HL-60 (cell line): ENCODE measurements around the gene DUS1L.

Source experiments
- DNase-seq, 2 experiments: peaks; one replicate each; pipeline ENCODE4 v3.0.0-alpha.2; 2010 to 2020; ENCODE audit warnings: low read depth in 1 of 2, low spot score in 1 of 2
- H3K27ac ChIP-seq: fragments of 250-450 bp; sonication (Bioruptor Pico); replicated peaks from 2 replicates; pipeline ENCODE4 v1.5.1; 2020; ENCODE audit warnings: mild to moderate bottlenecking, moderate library complexity
- H3K27me3 ChIP-seq: fragments of 250-450 bp; sonication (Bioruptor Pico); 2 replicates; pipeline ENCODE4 v1.5.1; 2021; ENCODE audit warnings: mild to moderate bottlenecking, moderate library complexity; ENCODE audit not compliant: insufficient read depth, poor library complexity, severe bottlenecking
- H3K4me3 ChIP-seq: replicated peaks from 2 replicates; pipeline ENCODE4 v1.5.1; 2011; ENCODE audit warnings: mild to moderate bottlenecking, control low read depth, low read length; ENCODE audit not compliant: insufficient read depth
- CTCF ChIP-seq: IDR thresholded peaks from one replicate; pipeline ENCODE4 v1.5.1; 2011; ENCODE audit warnings: low read length, control low read depth, inconsistent platforms; ENCODE audit not compliant: insufficient read depth
- GABPA ChIP-seq: IDR thresholded peaks from 2 replicates; pipeline ENCODE4 v1.6.1; 2012; ENCODE audit warnings: low read depth
- POLR2AphosphoS5 ChIP-seq: IDR thresholded peaks from 2 replicates; pipeline ENCODE4 v1.6.1; 2012; ENCODE audit warnings: low read depth
- REST ChIP-seq: IDR thresholded peaks from 2 replicates; pipeline ENCODE4 v1.6.1; 2012; ENCODE audit warnings: low read depth; ENCODE audit not compliant: insufficient replicate concordance
- SPI1 ChIP-seq: IDR thresholded peaks from 2 replicates; pipeline ENCODE4 v1.6.1; 2012; ENCODE audit warnings: low read depth, mild to moderate bottlenecking, borderline replicate concordance

The DUS1L gene

GRCh38 chr17:82076018-82076784, 10.6 kb upstream of the DUS1L start:
- no peak overlapping the region for H3K27ac ChIP-seq
- no peak for DNase-seq
- peak; percentile 5; the same call in 1 of the 2 replicates for TF ChIP-seq POLR2AphosphoS5
- TF ChIP-seq SPI1, result no peak

GRCh38 chr17:82073446-82073845, 7.8 kb upstream of the DUS1L start:
- Histone ChIP-seq H3K27me3 (no peaks in the 10 kb centered on the region), H3K4me3 (no peak overlapping the region), H3K27ac (no peak overlapping the region)
- no peak for DNase-seq
- TF ChIP-seq POLR2AphosphoS5 (no peak), GABPA (no peak), CTCF (no peak), REST (no peak), SPI1 (no peak)

More at GRCh38 chr17:82076018-82076784, 10.6 kb upstream of the DUS1L start:
- Histone ChIP-seq H3K4me3 (no peak overlapping the region), H3K27me3 (no peaks in the 10 kb centered on the region)

- Histone ChIP-seq H3K27ac (no peak overlapping the region), H3K4me3 (no peak overlapping the region)
- TF ChIP-seq POLR2AphosphoS5, result no peak
- TF ChIP-seq CTCF, result no peak
- no peak for TF ChIP-seq GABPA
- no peak for TF ChIP-seq REST
- no peak for TF ChIP-seq SPI1
Observed at GRCh38 chr17:82072827-82073226, 7.2 kb upstream of the DUS1L start.

GRCh38 chr17:82070611-82071010, 5.0 kb upstream of the DUS1L start:
- Histone ChIP-seq H3K27me3 (no peaks in the 10 kb centered on the region), H3K27ac (no peak overlapping the region), H3K4me3 (no peak overlapping the region)
- TF ChIP-seq CTCF, result no peak
- no peak for TF ChIP-seq REST
- no peak for TF ChIP-seq GABPA
- TF ChIP-seq SPI1, result no peak
- TF ChIP-seq POLR2AphosphoS5, result no peak
- no peak for DNase-seq

More at GRCh38 chr17:82072827-82073226, 7.2 kb upstream of the DUS1L start:
- no peak for DNase-seq
- H3K27me3 ChIP-seq, result no peaks in the 10 kb centered on the region
